Measurements from ENCODE around the gene OR5AU1.
"Not testable (repeated sequence)": the region's sequence is repeated elsewhere in the genome, so short reads cannot be mapped to it uniquely, and the experiment has no call there.

OR5AU1 gene

GRCh38 chr14:21171128-21171527 lies 15.3 kb upstream of the OR5AU1 start:
- no peak for DNase-seq (ENCODE audit: low read depth in 2 of 2)

- no peak for DNase-seq (ENCODE audit: low read depth in 2 of 2)
These were observed 13.7 kb upstream of the OR5AU1 start for GRCh38 chr14:21169573-21169972.

- no peak for DNase-seq (ENCODE audit: low read depth in 2 of 2)
These were observed 12.2 kb upstream of the OR5AU1 start for GRCh38 chr14:21168055-21168454.

- not testable (repeated sequence) for DNase-seq (ENCODE audit: low read depth in 2 of 2)
These were observed 9.8 kb upstream of the OR5AU1 start for GRCh38 chr14:21165670-21166069.

- DNase-seq (ENCODE audit: low read depth in 2 of 2): not testable (repeated sequence)
These were observed 9.2 kb upstream of the OR5AU1 start for GRCh38 chr14:21165002-21165605.

GRCh38 chr14:21163871-21164291 lies 8.0 kb upstream of the OR5AU1 start:
- no peak for DNase-seq (ENCODE audit: low read depth in 2 of 2)

GRCh38 chr14:21162081-21162480 lies 6.2 kb upstream of the OR5AU1 start:
- no peak for DNase-seq (ENCODE audit: low read depth in 2 of 2)

GRCh38 chr14:21160061-21160610 lies 4.3 kb upstream of the OR5AU1 start:
- DNase-seq (ENCODE audit: low read depth in 2 of 2): no peak

- DNase-seq (ENCODE audit: low read depth in 2 of 2): not testable (repeated sequence)
These were observed 2.3 kb upstream of the OR5AU1 start for GRCh38 chr14:21158175-21158574.

GRCh38 chr14:21149641-21150367 lies 6.1 kb downstream of the OR5AU1 start:
- no peak for DNase-seq (ENCODE audit: low read depth in 2 of 2)

- no peak for DNase-seq (ENCODE audit: low read depth in 2 of 2)
These were observed 10.4 kb downstream of the OR5AU1 start for GRCh38 chr14:21145437-21145836.

GRCh38 chr14:21142357-21142756 lies 13.5 kb downstream of the OR5AU1 start:
- no peak for DNase-seq (ENCODE audit: low read depth in 2 of 2)

- DNase-seq (ENCODE audit: low read depth in 2 of 2): no peak
These were observed 19.8 kb downstream of the OR5AU1 start for GRCh38 chr14:21136024-21136423.

- DNase-seq (ENCODE audit: low read depth in 2 of 2): no peak
These were observed 22.0 kb downstream of the OR5AU1 start for GRCh38 chr14:21133901-21134300.

- no peak for DNase-seq (ENCODE audit: low read depth in 2 of 2)
These were observed 32.4 kb downstream of the OR5AU1 start for GRCh38 chr14:21123429-21123828.

- DNase-seq (ENCODE audit: low read depth in 2 of 2): no peak
These were observed 34.7 kb downstream of the OR5AU1 start for GRCh38 chr14:21121122-21121521.

GRCh38 chr14:21120686-21121085 lies 35.2 kb downstream of the OR5AU1 start:
- no peak for DNase-seq (ENCODE audit: low read depth in 2 of 2)

- DNase-seq (ENCODE audit: low read depth in 2 of 2): no peak
These were observed 36.9 kb downstream of the OR5AU1 start for GRCh38 chr14:21118933-21119332.

- DNase-seq (ENCODE audit: low read depth in 2 of 2): no peak
These were observed 42.5 kb downstream of the OR5AU1 start for GRCh38 chr14:21113369-21113768.

GRCh38 chr14:21112255-21112654 lies 43.6 kb downstream of the OR5AU1 start:
- no peak for DNase-seq (ENCODE audit: low read depth in 2 of 2)

- no peak for DNase-seq (ENCODE audit: low read depth in 2 of 2)
These were observed 46.3 kb downstream of the OR5AU1 start for GRCh38 chr14:21109377-21110138.

GRCh38 chr14:21108791-21109190 lies 47.1 kb downstream of the OR5AU1 start:
- no peak for DNase-seq (ENCODE audit: low read depth in 2 of 2)

Data from stimulated activated CD8-positive, alpha-beta memory T cell treated with anti-CD3 and anti-CD28 coated beads, Interleukin-7, amount 100 ng/mL, for 4 hours (primary cell).